Body of pancreas (tissue), 4 donors: ENCODE results near the gene COMT.

Experiments used
- CTCF ChIP-seq, 7 experiments: fragments of 450-650 bp in 4 of 7; fragments of 200-600 bp in 3 of 7; sonication (generic) in 3 of 7; IDR thresholded peaks; one replicate each; pipeline ENCODE4 v1.5.1; 2016 to 2019; ENCODE audit warnings: antibody characterized with exemption in 7 of 7
- POLR2A ChIP-seq, 3 donors: fragments of 450-650 bp; IDR thresholded peaks; one replicate each; pipeline ENCODE4 v1.6.1; 2016; ENCODE audit warnings: antibody characterized with exemption in 3 of 3, mild to moderate bottlenecking in 2 of 3

GRCh38 chr22:19981961-19982920 is 40.7 kb downstream of the COMT start:
- TF ChIP-seq CTCF (IDR thresholded peaks at IDR 0.05) (no peak), POLR2A (IDR thresholded peaks at IDR 0.05) (no peak)
